Neural progenitor cell (in vitro differentiated cells): ENCODE data around the gene KRT7. TPM values are rescaled to one million over a fixed set of nuclear protein-coding genes. Genes with fewer than 3 reads are reported as not detected.

Source experiments
- DNase-seq: peaks from one replicate; pipeline ENCODE4 v3.0.0-alpha.2; 2016; ENCODE audit warnings: low spot score
- H2AFZ ChIP-seq: fragments of 200-600 bp; sonication (generic); replicated peaks from 2 replicates; pipeline ENCODE4 v1.6.1; 2016; ENCODE audit warnings: antibody characterized with exemption
- H3F3A ChIP-seq: fragments of 200-600 bp; sonication (generic); 2 replicates; pipeline ENCODE4 v1.6.1; 2016; ENCODE audit warnings: antibody characterized with exemption, low read depth
- H3K27ac ChIP-seq: fragments of 200-600 bp; sonication (generic); 2 replicates; pipeline ENCODE4 v1.5.1; 2016; ENCODE audit warnings: mild to moderate bottlenecking
- H3K27me3 ChIP-seq: fragments of 200-600 bp; sonication (generic); 2 replicates; pipeline ENCODE4 v1.6.1; 2016; ENCODE audit warnings: mild to moderate bottlenecking, moderate library complexity
- H3K36me3 ChIP-seq: fragments of 200-600 bp; sonication (generic); 2 replicates; pipeline ENCODE4 v1.5.1; 2016
- H3K4me1 ChIP-seq: fragments of 200-600 bp; sonication (generic); 2 replicates; pipeline ENCODE4 v1.6.1; 2016; ENCODE audit warnings: mixed run types
- H3K4me2 ChIP-seq: fragments of 200-600 bp; sonication (generic); 2 replicates; pipeline ENCODE4 v1.6.1; 2016
- H3K4me3 ChIP-seq: fragments of 200-600 bp; sonication (generic); 2 replicates; pipeline ENCODE4 v1.5.1; 2016
- H3K79me2 ChIP-seq: fragments of 200-600 bp; sonication (generic); 2 replicates; pipeline ENCODE4 v1.6.1; 2016; ENCODE audit warnings: low read depth
- H3K9ac ChIP-seq: fragments of 200-600 bp; sonication (generic); 2 replicates; pipeline ENCODE4 v1.6.1; 2016
- H3K9me3 ChIP-seq: fragments of 200-600 bp; sonication (generic); 2 replicates; pipeline ENCODE4 v1.5.1; 2016; ENCODE audit warnings: low read depth
- H4K20me1 ChIP-seq: fragments of 200-600 bp; sonication (generic); 2 replicates; pipeline ENCODE4 v1.6.1; 2016; ENCODE audit warnings: low read depth
- H3K27ac Mint-ChIP-seq: 3 replicates; pipeline ENCODE4 v1.8.0; 2021; ENCODE audit warnings: mixed read lengths
- H3K27me3 Mint-ChIP-seq: 2 replicates; pipeline ENCODE4 v1.8.0; 2022; ENCODE audit warnings: low read depth, mild to moderate bottlenecking, inconsistent platforms, moderate library complexity, mixed read lengths; ENCODE audit not compliant: insufficient read depth
- H3K36me3 Mint-ChIP-seq: 3 replicates; pipeline ENCODE4 v1.8.0; 2021; ENCODE audit warnings: mixed read lengths
- H3K4me1 Mint-ChIP-seq: 3 replicates; pipeline ENCODE4 v1.8.0; 2021; ENCODE audit warnings: mixed read lengths
- H3K4me3 Mint-ChIP-seq: 3 replicates; pipeline ENCODE4 v1.8.0; 2021; ENCODE audit warnings: mild to moderate bottlenecking, moderate library complexity, mixed read lengths
- H3K9me3 Mint-ChIP-seq: 3 replicates; pipeline ENCODE4 v1.8.0; 2020; ENCODE audit warnings: mixed read lengths
- CTCF ChIP-seq: fragments of 200-600 bp; sonication (generic); IDR thresholded peaks from 2 replicates; pipeline ENCODE4 v1.5.1; 2017; ENCODE audit warnings: antibody characterized with exemption, mild to moderate bottlenecking
- EZH2 ChIP-seq: fragments of 200-600 bp; sonication (generic); IDR thresholded peaks from 2 replicates; pipeline ENCODE4 v1.6.1; 2017; ENCODE audit warnings: antibody characterized with exemption, mild to moderate bottlenecking, moderate library complexity
- EZH2phosphoT487 ChIP-seq: fragments of 200-600 bp; sonication (generic); IDR thresholded peaks from 2 replicates; pipeline ENCODE4 v1.6.1; 2017; ENCODE audit warnings: antibody characterized with exemption
- total RNA-seq: library from RNA; depleted of rRNA; stranded (reverse); fragments of >200 nt; gene quantifications from 2 replicates; pipeline ENCODE4 v1.2.3, GENCODE V29; 2015; ENCODE audit warnings: low replicate concordance

KRT7 gene
- total RNA-seq, 1 donor from 2014 or later, result not detected

GRCh38 chr12:52243856-52244614, 11.0 kb downstream of the KRT7 start:
- H3K27ac Mint-ChIP-seq, result no peak overlapping the region
- Histone ChIP-seq H3F3A (no peaks in the 10 kb centered on the region), H3K36me3 (no peaks in the 10 kb centered on the region), H3K4me2 (no peak overlapping the region), H3K9me3 (no peaks in the 10 kb centered on the region), H3K4me1 (no peaks in the 10 kb centered on the region), H3K9ac (no peak overlapping the region), H3K4me3 (no peak overlapping the region), H2AFZ (no peak overlapping the region), H4K20me1 (no peaks in the 10 kb centered on the region), H3K27ac (no peak overlapping the region), H3K79me2 (no peaks in the 10 kb centered on the region), H3K27me3 (peaks cover 8% of the 10 kb centered on the region)
- peaks cover 10% of the 10 kb centered on the region for H3K27me3 Mint-ChIP-seq
- no peak overlapping the region for H3K4me3 Mint-ChIP-seq
- H3K9me3 Mint-ChIP-seq, result no peaks in the 10 kb centered on the region
- no peaks in the 10 kb centered on the region for H3K36me3 Mint-ChIP-seq
- no peak for DNase-seq
- peaks cover 44% of the 10 kb centered on the region for H3K4me1 Mint-ChIP-seq
- TF ChIP-seq EZH2 (no peak), EZH2phosphoT487 (no peak), CTCF (no peak)

GRCh38 chr12:52244615-52244994, 11.6 kb downstream of the KRT7 start:
- Histone ChIP-seq H4K20me1 (no peaks in the 10 kb centered on the region), H3K79me2 (no peaks in the 10 kb centered on the region), H3K9ac (no peak overlapping the region), H3K4me1 (no peaks in the 10 kb centered on the region), H3F3A (no peaks in the 10 kb centered on the region), H3K4me2 (no peak overlapping the region), H3K27me3 (peaks cover 14% of the 10 kb centered on the region), H3K9me3 (no peaks in the 10 kb centered on the region), H2AFZ (no peak overlapping the region), H3K4me3 (no peak overlapping the region), H3K27ac (no peak overlapping the region), H3K36me3 (no peaks in the 10 kb centered on the region)
- Mint-ChIP-seq H3K4me3 (no peak overlapping the region), H3K27me3 (peaks cover 12% of the 10 kb centered on the region), H3K27ac (no peak overlapping the region), H3K36me3 (no peaks in the 10 kb centered on the region), H3K4me1 (peaks cover 44% of the 10 kb centered on the region), H3K9me3 (no peaks in the 10 kb centered on the region)
- TF ChIP-seq CTCF (no peak), EZH2 (no peak), EZH2phosphoT487 (no peak)
- no peak for DNase-seq

GRCh38 chr12:52245259-52245961, 12.4 kb downstream of the KRT7 start:
- H3K27ac ChIP-seq, result no peak overlapping the region
- Mint-ChIP-seq H3K9me3 (no peaks in the 10 kb centered on the region), H3K4me3 (no peak overlapping the region), H3K36me3 (no peaks in the 10 kb centered on the region), H3K4me1 (peaks cover 50% of the 10 kb centered on the region), H3K27me3 (peaks cover 14% of the 10 kb centered on the region), H3K27ac (peak overlapping the region; percentile 79)
- H3K4me2 ChIP-seq, result no peak overlapping the region
- peaks cover 2% of the 10 kb centered on the region for H3K4me1 ChIP-seq
- peaks cover 22% of the 10 kb centered on the region for H3K27me3 ChIP-seq
- no peaks in the 10 kb centered on the region for H3F3A ChIP-seq
- no peak overlapping the region for H2AFZ ChIP-seq
- H3K9ac ChIP-seq, result no peak overlapping the region
- no peaks in the 10 kb centered on the region for H4K20me1 ChIP-seq
- H3K4me3 ChIP-seq, result no peak overlapping the region
- H3K36me3 ChIP-seq, result no peaks in the 10 kb centered on the region
- H3K9me3 ChIP-seq, result no peaks in the 10 kb centered on the region
- DNase-seq, result no peak
- H3K79me2 ChIP-seq, result no peaks in the 10 kb centered on the region
- TF ChIP-seq CTCF, result no peak
